Measurements from ENCODE around the gene CDYL.

DNA sequence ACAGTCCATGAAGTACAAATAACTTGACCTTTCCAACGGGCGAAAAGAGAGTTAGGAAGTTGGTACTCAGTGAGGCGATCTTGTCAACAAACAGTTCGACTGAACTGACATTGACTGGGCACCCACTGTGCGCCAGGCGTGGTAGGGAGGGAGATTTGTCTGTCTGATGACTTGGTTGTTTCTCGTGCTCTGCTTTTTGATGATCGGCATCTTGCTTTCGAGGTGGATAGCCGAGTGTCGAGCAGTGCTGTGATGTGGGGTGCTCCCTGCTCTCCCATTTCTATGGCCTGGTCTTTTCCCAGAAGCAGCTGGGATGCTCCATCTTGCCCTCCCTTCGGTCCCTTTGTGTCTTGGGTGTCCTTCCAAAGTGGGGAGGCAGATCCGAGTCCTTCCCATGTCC, 197.2 kb downstream of the CDYL start:
- TF ChIP-seq, protein P1, sequence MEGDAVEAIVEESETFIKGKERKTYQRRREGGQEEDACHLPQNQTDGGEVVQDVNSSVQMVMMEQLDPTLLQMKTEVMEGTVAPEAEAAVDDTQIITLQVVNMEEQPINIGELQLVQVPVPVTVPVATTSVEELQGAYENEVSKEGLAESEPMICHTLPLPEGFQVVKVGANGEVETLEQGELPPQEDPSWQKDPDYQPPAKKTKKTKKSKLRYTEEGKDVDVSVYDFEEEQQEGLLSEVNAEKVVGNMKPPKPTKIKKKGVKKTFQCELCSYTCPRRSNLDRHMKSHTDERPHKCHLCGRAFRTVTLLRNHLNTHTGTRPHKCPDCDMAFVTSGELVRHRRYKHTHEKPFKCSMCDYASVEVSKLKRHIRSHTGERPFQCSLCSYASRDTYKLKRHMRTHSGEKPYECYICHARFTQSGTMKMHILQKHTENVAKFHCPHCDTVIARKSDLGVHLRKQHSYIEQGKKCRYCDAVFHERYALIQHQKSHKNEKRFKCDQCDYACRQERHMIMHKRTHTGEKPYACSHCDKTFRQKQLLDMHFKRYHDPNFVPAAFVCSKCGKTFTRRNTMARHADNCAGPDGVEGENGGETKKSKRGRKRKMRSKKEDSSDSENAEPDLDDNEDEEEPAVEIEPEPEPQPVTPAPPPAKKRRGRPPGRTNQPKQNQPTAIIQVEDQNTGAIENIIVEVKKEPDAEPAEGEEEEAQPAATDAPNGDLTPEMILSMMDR (IDR thresholded peaks at IDR 0.05; ENCODE audit: insufficient read depth, low read length, poor library complexity, severe bottlenecking), result no peak
- TF ChIP-seq EZH2phosphoT487 (conservative IDR thresholded peaks at IDR 0.05; ENCODE audit: low read length), result no peak

Data from SU-DHL-6 (cell line).